ENCODE results near the gene HDGF.
A peak's percentile ranks its signal among the peaks of the same experiment; 100 is the strongest.
"Not testable (repeated sequence)": the region's sequence is repeated elsewhere in the genome, so short reads cannot be mapped to it uniquely, and the experiment has no call there.

The HDGF gene

GRCh38 chr1:156766298-156767100 is 15.0 kb upstream of the HDGF start:
- DNase-seq: no peak

- DNase-seq: no peak
These were observed 14.2 kb upstream of the HDGF start for GRCh38 chr1:156765666-156766065.

- not testable (repeated sequence) for DNase-seq
These were observed 13.7 kb upstream of the HDGF start for GRCh38 chr1:156765136-156765535.

GRCh38 chr1:156760796-156761104 is 9.3 kb upstream of the HDGF start:
- no peak for DNase-seq

- peak in 1 of 2 experiments; percentile 21 for DNase-seq
These were observed 8.8 kb upstream of the HDGF start for GRCh38 chr1:156760092-156760795.

GRCh38 chr1:156757572-156758253 is 6.2 kb upstream of the HDGF start:
- DNase-seq: not testable (repeated sequence)

GRCh38 chr1:156756355-156756754 is 4.9 kb upstream of the HDGF start:
- DNase-seq: no peak

- no peak for DNase-seq
These were observed 4.1 kb upstream of the HDGF start for GRCh38 chr1:156755527-156755950.

GRCh38 chr1:156754219-156754618 is 2.7 kb upstream of the HDGF start:
- DNase-seq: no peak

- DNase-seq: no peak
These were observed 1.5 kb upstream of the HDGF start for GRCh38 chr1:156752843-156753482.

- DNase-seq: peak; percentile 84 to 98
These were observed 444 bp upstream of the HDGF start for GRCh38 chr1:156751757-156752481.

- DNase-seq: peak in 1 of 2 experiments; percentile 50
These were observed 594 bp downstream of the HDGF start for GRCh38 chr1:156750711-156751450.

GRCh38 chr1:156750191-156750672 is 1.2 kb downstream of the HDGF start:
- DNase-seq: no peak

- no peak for DNase-seq
These were observed 1.9 kb downstream of the HDGF start for GRCh38 chr1:156749419-156750118.

GRCh38 chr1:156748670-156749418 is 2.6 kb downstream of the HDGF start:
- no peak for DNase-seq

- no peak for DNase-seq
These were observed 3.5 kb downstream of the HDGF start for GRCh38 chr1:156747742-156748669.

GRCh38 chr1:156746728-156747631 is 4.5 kb downstream of the HDGF start:
- peak; percentile 62 to 79 for DNase-seq

- DNase-seq: no peak
These were observed 5.1 kb downstream of the HDGF start for GRCh38 chr1:156746406-156746727.
